ENCODE data around the gene FAM9C.
"Not testable (repeated sequence)": the region's sequence is repeated elsewhere in the genome, so short reads cannot be mapped to it uniquely, and the experiment has no call there.

Gene FAM9C

DNA sequence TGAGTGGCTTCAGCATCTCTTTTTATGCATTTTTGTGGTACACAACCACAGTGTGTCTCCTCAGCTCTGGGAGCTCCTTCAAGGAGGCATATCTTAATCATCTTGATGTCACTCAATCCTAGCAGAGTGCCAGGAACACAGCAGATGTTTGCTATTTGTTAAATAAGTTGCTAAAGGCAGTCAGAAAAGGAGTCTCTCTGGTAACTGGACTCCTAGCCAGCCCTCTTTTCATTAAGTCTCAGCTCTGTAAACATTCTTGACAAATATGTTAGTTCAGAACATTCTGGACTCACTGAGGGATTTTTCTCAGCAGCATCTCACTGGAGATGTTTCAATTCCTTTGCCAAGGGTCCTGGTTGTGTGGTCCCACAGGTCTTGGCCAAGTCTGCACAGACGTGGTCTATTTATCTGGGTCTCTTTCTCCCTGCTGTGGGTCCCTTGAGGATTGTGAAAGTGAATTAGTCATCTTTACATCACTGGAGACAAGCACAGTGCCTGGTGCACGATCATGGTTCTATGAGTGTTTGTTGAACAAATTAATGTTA, 20.3 kb upstream of the FAM9C start:
- DNase-seq (ENCODE audit: low read depth), result peak; percentile 53
- H3K4me3 ChIP-seq (ENCODE audit: control insufficient read depth, low read depth, low read length), result no peak overlapping the region

GRCh38 chrX:13063124-13063523, 18.7 kb upstream of the FAM9C start:
- DNase-seq (ENCODE audit: low read depth); H3K4me3 ChIP-seq (ENCODE audit: control insufficient read depth, low read depth, low read length): not testable (repeated sequence)

More for the DNA sequence above, 20.3 kb upstream of the FAM9C start:
- TF ChIP-seq CTCF (IDR thresholded peaks at IDR 0.05; ENCODE audit: control insufficient read depth, insufficient read depth, low read depth, low read length, missing control alignments), result no peak

- not testable (repeated sequence) for H3K4me3 ChIP-seq (ENCODE audit: control insufficient read depth, low read depth, low read length); DNase-seq (ENCODE audit: low read depth)
Measured at GRCh38 chrX:13062331-13062730, 17.9 kb upstream of the FAM9C start.

DNA sequence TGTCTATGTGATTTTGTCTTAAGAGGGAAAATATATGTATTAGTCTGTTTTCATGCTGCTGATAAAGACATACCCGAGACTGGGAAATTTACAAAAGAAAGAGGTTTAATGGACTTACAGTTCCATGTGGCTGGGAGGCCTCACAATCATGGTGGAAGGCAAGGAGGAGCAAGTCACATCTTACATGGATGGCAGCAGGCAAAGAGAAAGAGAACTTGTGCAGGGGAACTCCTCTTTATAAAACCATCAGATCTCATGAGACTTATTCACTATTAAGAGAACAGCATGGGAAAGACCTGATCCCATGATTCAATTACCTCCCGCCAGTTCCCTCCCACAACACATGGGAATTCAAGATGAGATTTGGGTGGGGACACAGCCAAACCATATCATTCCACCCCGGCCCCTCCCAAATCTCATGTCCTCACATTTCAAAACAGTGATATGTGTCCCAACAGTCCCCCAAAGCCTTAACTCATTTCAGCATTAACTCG, 16.8 kb upstream of the FAM9C start:
- H3K4me3 ChIP-seq (ENCODE audit: control insufficient read depth, low read depth, low read length); DNase-seq (ENCODE audit: low read depth): not testable (repeated sequence)

- no peak for TF ChIP-seq CTCF (IDR thresholded peaks at IDR 0.05; ENCODE audit: control insufficient read depth, insufficient read depth, low read depth, low read length, missing control alignments)
- no peak for DNase-seq (ENCODE audit: low read depth)
- no peak overlapping the region for H3K4me3 ChIP-seq (ENCODE audit: control insufficient read depth, low read depth, low read length)
Measured at GRCh38 chrX:13059637-13060499, 15.4 kb upstream of the FAM9C start.

DNA sequence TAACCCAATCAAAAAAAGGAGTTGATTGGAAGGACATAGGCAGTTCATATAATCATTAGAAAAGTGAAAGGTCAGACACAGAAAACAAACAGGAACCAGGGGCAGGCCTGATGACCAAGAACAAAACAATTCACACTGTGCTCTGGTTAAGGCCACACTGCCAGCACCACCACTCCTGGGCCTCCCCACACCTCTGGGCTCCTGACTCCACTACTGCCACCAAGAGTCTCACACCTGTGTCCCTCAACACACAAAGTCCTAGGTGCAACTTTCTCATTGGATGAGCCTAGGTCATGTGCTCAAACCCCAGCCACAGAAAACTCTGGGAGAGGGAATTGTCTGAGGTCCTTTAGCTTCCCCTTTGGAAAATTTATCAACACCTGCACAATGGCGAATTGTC, 11.1 kb upstream of the FAM9C start:
- DNase-seq (ENCODE audit: low read depth), result no peak
- no peak overlapping the region for H3K4me3 ChIP-seq (ENCODE audit: control insufficient read depth, low read depth, low read length)
- no peak for TF ChIP-seq CTCF (IDR thresholded peaks at IDR 0.05; ENCODE audit: control insufficient read depth, insufficient read depth, low read depth, low read length, missing control alignments)

DNA sequence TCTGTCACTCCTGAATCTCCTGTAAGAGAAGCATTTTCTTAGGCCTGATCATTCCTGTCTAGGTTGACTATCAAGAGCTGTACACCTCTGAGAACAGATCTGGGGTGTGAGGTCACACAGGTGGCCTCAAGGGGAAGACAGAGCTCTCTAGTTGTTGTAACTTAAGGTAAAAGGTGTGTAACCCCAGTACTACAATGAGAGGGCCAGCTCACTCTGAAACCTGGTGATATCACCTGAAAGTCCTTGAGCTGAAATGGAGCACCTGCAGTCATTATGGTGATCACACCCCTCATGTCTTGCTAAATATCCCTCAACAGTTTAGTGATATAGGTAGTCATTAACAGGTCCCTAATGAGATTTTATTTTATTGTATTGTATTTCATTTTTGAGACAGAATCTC, 8.8 kb upstream of the FAM9C start:
- TF ChIP-seq CTCF (IDR thresholded peaks at IDR 0.05; ENCODE audit: control insufficient read depth, insufficient read depth, low read depth, low read length, missing control alignments), result no peak
- no peak for DNase-seq (ENCODE audit: low read depth)
- no peak overlapping the region for H3K4me3 ChIP-seq (ENCODE audit: control insufficient read depth, low read depth, low read length)

- no peak overlapping the region for H3K4me3 ChIP-seq (ENCODE audit: control insufficient read depth, low read depth, low read length)
- TF ChIP-seq CTCF (IDR thresholded peaks at IDR 0.05; ENCODE audit: control insufficient read depth, insufficient read depth, low read depth, low read length, missing control alignments), result no peak
- no peak for DNase-seq (ENCODE audit: low read depth)
Measured at GRCh38 chrX:13051529-13052172, 7.2 kb upstream of the FAM9C start.

All from AG09309 (cell line).